Measurements from ENCODE around the gene ARRB2. TPM values are rescaled to one million over a fixed set of nuclear protein-coding genes. Genes with fewer than 3 reads are reported as not detected.
"Not testable (repeated sequence)": the region's sequence is repeated elsewhere in the genome, so short reads cannot be mapped to it uniquely, and the experiment has no call there.

Gene ARRB2
- total RNA-seq, 1 donor from 2014 or later = 43.4 TPM

GRCh38 chr17:4711661-4712181 lies 1.3 kb downstream of the ARRB2 start:
- intact Hi-C loops (cut with DNase I) = loop anchor here (5.0 kb wide), 1 partner anchor 176 kb away; no protein-coding TSS in a partner anchor
- H3K4me3 ChIP-seq = peak overlapping the region in 1 of 2 donors; percentile 77
- H3K27ac ChIP-seq = peak overlapping the region in 1 of 2 donors; percentile 12
- peaks cover 0 to 4% of the 10 kb centered on the region in 2 donors for H3K36me3 ChIP-seq
- TF ChIP-seq, protein P1, sequence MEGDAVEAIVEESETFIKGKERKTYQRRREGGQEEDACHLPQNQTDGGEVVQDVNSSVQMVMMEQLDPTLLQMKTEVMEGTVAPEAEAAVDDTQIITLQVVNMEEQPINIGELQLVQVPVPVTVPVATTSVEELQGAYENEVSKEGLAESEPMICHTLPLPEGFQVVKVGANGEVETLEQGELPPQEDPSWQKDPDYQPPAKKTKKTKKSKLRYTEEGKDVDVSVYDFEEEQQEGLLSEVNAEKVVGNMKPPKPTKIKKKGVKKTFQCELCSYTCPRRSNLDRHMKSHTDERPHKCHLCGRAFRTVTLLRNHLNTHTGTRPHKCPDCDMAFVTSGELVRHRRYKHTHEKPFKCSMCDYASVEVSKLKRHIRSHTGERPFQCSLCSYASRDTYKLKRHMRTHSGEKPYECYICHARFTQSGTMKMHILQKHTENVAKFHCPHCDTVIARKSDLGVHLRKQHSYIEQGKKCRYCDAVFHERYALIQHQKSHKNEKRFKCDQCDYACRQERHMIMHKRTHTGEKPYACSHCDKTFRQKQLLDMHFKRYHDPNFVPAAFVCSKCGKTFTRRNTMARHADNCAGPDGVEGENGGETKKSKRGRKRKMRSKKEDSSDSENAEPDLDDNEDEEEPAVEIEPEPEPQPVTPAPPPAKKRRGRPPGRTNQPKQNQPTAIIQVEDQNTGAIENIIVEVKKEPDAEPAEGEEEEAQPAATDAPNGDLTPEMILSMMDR (IDR thresholded peaks at IDR 0.05) = no peak
- peak; percentile 26 to 76 for DNase-seq (ENCODE audit: low spot score in 2 of 2)
- peaks cover 0 to 5% of the 10 kb centered on the region in 2 donors for H3K4me1 ChIP-seq
- no peaks in the 10 kb centered on the region for H3K9me3 ChIP-seq
- no peaks in the 10 kb centered on the region for H3K27me3 ChIP-seq

DNA sequence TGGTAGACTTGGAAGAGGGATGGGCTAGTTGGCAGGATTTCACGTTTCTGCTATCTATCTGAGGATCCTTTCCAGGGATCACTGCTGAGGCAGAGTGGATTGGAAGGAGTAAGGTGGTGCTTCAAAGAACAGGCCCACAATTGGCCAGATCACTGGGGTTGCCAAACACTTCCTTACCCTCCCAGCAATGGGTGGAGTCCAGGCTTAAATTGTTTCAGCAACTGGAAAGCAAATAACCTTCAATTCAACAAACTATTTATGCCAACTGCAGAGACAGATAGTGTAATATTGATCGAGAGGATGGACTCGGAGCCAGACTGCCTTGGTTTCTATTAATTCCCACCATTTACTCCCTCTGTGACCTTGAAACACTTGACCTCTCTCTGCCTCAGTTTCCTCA lies 2.1 kb downstream of the ARRB2 start:
- Histone ChIP-seq H3K9me3 (no peaks in the 10 kb centered on the region), H3K4me3 (peak overlapping the region in 1 of 2 donors; percentile 77), H3K27me3 (no peaks in the 10 kb centered on the region), H3K4me1 (peaks cover 0 to 5% of the 10 kb centered on the region in 2 donors), H3K27ac (peak overlapping the region in 1 of 2 donors; percentile 12), H3K36me3 (peaks cover 0 to 11% of the 10 kb centered on the region in 2 donors)
- intact Hi-C loops (cut with DNase I) = loop anchor here (5.0 kb wide), 1 partner anchor 175 kb away; no protein-coding TSS in a partner anchor
- TF ChIP-seq, protein P1 (IDR thresholded peaks at IDR 0.05) = no peak
- no peak for DNase-seq (ENCODE audit: low spot score in 2 of 2)

DNA sequence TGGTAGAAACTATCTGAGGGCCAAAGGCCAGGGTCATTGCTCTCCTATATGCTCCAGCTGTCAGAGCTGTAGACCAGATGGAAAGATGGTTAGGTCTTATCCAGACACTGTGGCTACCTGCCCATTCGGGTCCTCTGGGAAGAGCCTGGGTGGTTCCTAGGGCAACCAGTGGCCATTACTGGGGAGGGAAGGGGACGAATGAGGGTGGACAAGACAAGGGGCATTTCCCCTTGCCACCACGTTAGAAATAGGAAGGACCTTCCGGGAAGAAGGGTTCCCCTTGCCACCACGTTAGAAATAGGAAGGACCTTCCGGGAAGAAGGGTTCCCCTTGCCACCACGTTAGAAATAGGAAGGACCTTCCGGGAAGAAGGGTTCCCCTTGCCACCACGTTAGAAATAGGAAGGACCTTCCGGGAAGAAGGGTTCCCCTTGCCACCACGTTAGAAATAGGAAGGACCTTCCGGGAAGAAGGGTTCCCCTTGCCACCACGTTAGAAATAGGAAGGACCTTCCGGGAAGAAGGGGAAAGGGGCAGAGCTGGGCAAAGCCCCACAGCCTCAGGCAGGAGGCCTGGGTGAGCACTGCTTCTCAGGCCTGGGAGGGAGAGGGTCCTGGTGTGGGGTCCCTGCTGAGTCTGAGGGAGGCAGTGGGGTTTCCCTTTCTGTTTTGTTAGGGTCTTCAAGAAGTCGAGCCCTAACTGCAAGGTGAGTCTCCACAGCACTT lies 4.1 kb downstream of the ARRB2 start:
- not testable (repeated sequence) for H3K4me1 ChIP-seq; H3K27me3 ChIP-seq; H3K9me3 ChIP-seq; H3K4me3 ChIP-seq; H3K27ac ChIP-seq; DNase-seq (ENCODE audit: low spot score in 2 of 2)
- H3K36me3 ChIP-seq = peaks cover 0 to 25% of the 10 kb centered on the region in 2 donors
- intact Hi-C loops (cut with DNase I) = loop anchor here (5.0 kb wide), 1 partner anchor 173 kb away; no protein-coding TSS in a partner anchor

DNA sequence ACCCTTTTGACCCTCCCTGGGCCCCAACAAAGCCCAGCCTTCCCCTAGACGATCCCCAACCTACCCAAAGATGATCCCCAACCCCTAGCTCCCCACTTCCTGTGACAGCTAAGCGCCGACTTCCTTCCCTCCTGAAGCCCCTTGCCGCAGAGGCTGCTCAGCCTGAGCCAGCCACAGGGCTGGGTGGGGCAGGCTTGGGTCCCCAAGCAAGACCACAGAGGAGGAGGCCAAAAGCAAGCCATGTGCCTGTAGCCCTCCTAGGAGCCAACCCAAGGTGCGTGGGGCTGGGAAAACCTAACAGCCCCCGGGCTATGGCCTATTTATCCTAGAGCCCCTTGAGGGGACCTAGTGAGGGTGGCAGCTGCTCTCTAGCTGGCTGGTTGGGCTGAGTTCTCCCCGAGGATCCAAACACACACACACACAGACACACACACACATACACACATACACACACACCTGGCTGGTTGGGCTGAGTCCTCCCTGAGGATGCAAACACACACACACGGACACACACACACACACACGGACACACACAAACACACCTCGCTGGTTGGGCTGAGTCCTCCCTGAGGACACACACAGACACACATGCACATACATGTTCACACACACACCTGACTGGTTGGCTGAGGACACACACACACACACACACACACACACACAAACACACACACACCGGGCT lies 4.8 kb downstream of the ARRB2 start:
- no peak for DNase-seq (ENCODE audit: low spot score in 2 of 2)
- Histone ChIP-seq H3K4me3 (no peak overlapping the region), H3K27me3 (no peaks in the 10 kb centered on the region), H3K9me3 (no peaks in the 10 kb centered on the region), H3K36me3 (peaks cover 0 to 25% of the 10 kb centered on the region in 2 donors), H3K27ac (no peak overlapping the region), H3K4me1 (peaks cover 0 to 5% of the 10 kb centered on the region in 2 donors)
- intact Hi-C loops (cut with DNase I) = no loop called here
- TF ChIP-seq, protein P1 (IDR thresholded peaks at IDR 0.05) = no peak

GRCh38 chr17:4716081-4716480 lies 5.6 kb downstream of the ARRB2 start:
- TF ChIP-seq, protein P1 (IDR thresholded peaks at IDR 0.05) = no peak
- no peak for DNase-seq (ENCODE audit: low spot score in 2 of 2)

DNA sequence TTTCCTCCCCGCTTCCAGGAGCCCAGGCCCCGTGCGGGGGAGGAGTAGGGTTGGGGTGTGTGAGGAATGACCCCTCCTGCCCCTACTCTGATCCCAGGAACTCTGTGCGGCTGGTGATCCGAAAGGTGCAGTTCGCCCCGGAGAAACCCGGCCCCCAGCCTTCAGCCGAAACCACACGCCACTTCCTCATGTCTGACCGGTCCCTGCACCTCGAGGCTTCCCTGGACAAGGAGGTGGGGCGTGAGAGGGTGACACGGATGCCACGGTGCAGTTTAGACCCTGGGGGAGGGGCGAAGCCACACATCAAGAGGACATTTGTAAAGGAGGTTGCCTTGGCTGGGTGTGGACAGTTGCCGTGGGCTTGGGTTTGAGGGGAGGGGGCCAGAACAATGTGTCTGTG lies 7.4 kb downstream of the ARRB2 start:
- Histone ChIP-seq H3K36me3 (peaks cover 0 to 25% of the 10 kb centered on the region in 2 donors), H3K4me3 (no peak overlapping the region), H3K27me3 (no peaks in the 10 kb centered on the region), H3K27ac (no peak overlapping the region), H3K9me3 (no peaks in the 10 kb centered on the region), H3K4me1 (peaks cover 0 to 3% of the 10 kb centered on the region in 2 donors)
- TF ChIP-seq, protein P1 (IDR thresholded peaks at IDR 0.05) = no peak
- intact Hi-C loops (cut with DNase I) = no loop called here
- DNase-seq (ENCODE audit: low spot score in 2 of 2) = no peak

More at GRCh38 chr17:4716081-4716480, 5.6 kb downstream of the ARRB2 start:
- H3K27ac ChIP-seq = no peak overlapping the region
- H3K4me3 ChIP-seq = no peak overlapping the region
- no peaks in the 10 kb centered on the region for H3K9me3 ChIP-seq
- H3K4me1 ChIP-seq = peaks cover 0 to 3% of the 10 kb centered on the region in 2 donors
- intact Hi-C loops (cut with DNase I) = no loop called here
- no peaks in the 10 kb centered on the region for H3K27me3 ChIP-seq
- peaks cover 0 to 25% of the 10 kb centered on the region in 2 donors for H3K36me3 ChIP-seq
